K562 (cell line): ENCODE data around the gene GRK3. TPM values are rescaled to one million over a fixed set of nuclear protein-coding genes. Genes with fewer than 3 reads are reported as not detected.

ENCODE experiments used
- IRF2 ChIP-seq: sonication (generic); formaldehyde crosslinking; IDR thresholded peaks from 2 replicates; pipeline ENCODE4 v1.8.1; 2022; ENCODE audit warnings: mild to moderate bottlenecking, missing genetic modification reagents
- SMARCC2 ChIP-seq: fragments of 450-650 bp; IDR thresholded peaks from 2 replicates; pipeline ENCODE4 v1.6.1; 2017; ENCODE audit warnings: antibody characterized with exemption, moderate library complexity, mild to moderate bottlenecking, low read depth
- polyA plus RNA-seq, 8 experiments: library from polyadenylated mRNA; depleted of rRNA in 4 of 8; stranded (reverse) in 5 of 8; unstranded in 3 of 8; fragments of >200 nt; fragmentation: Nextera tagmentation in 2 of 8; fragmentation: Illumina TruSeq in 1 of 8; extraction: Ambion mirVana in 2 of 8; extraction: Trizol in 1 of 8; gene quantifications; 2 replicates each; pipeline versions ENCODE4 v1.2.1 to v1.2.3, GENCODE V29; 2011 to 2014; ENCODE audit warnings: inconsistent platforms in 1 of 8, missing spikeins in 1 of 8
- total RNA-seq, 7 experiments: library from RNA; depleted of rRNA in 6 of 7; stranded (reverse); fragments of >200 nt in 6 of 7; fragmentation: Illumina TruSeq in 2 of 7; extraction: Trizol in 2 of 7; gene quantifications; 2 replicates each; pipeline versions ENCODE4 v1.2.1 to v1.2.3, GENCODE V29; 2011 to 2021; ENCODE audit warnings: low replicate concordance in 1 of 7
- TF ChIP-seq, protein P1 (sequence below), 2 experiments: fragments of 450-650 bp; formaldehyde crosslinking in 1 of 2; IDR thresholded peaks; 2 replicates each; pipeline versions ENCODE4 v1.4.0 to v1.6.1; 2014 to 2020; ENCODE audit warnings: mild to moderate bottlenecking in 2 of 2, borderline replicate concordance in 1 of 2, low read depth in 1 of 2

The GRK3 gene
- total and polyA plus RNA-seq, 9 of the 15 experiments (the other 6 are each of a cell fraction or from before 2014, with no cell fraction given), result 1.4 to 7.6 (median 3.6) TPM

DNA sequence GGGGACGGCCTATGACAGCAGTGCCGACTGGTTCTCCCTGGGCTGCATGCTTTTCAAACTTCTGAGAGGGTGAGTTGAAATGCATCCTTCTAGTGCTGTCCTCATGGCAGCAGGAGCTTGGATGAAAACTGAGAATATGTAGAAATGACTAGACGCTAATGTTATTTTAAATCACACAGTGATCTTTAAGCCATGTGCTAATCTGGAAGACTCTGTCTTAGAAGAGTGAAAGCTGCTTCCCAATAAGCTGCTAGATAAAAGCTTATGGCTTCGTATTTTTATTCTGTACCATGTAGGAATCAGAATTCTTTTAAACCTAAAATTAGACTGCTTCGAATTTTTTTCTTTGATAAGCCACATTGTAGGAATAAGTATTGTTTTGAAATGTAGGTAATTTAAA, 130.7 kb downstream of the GRK3 start (continued):
- TF ChIP-seq, protein P1, sequence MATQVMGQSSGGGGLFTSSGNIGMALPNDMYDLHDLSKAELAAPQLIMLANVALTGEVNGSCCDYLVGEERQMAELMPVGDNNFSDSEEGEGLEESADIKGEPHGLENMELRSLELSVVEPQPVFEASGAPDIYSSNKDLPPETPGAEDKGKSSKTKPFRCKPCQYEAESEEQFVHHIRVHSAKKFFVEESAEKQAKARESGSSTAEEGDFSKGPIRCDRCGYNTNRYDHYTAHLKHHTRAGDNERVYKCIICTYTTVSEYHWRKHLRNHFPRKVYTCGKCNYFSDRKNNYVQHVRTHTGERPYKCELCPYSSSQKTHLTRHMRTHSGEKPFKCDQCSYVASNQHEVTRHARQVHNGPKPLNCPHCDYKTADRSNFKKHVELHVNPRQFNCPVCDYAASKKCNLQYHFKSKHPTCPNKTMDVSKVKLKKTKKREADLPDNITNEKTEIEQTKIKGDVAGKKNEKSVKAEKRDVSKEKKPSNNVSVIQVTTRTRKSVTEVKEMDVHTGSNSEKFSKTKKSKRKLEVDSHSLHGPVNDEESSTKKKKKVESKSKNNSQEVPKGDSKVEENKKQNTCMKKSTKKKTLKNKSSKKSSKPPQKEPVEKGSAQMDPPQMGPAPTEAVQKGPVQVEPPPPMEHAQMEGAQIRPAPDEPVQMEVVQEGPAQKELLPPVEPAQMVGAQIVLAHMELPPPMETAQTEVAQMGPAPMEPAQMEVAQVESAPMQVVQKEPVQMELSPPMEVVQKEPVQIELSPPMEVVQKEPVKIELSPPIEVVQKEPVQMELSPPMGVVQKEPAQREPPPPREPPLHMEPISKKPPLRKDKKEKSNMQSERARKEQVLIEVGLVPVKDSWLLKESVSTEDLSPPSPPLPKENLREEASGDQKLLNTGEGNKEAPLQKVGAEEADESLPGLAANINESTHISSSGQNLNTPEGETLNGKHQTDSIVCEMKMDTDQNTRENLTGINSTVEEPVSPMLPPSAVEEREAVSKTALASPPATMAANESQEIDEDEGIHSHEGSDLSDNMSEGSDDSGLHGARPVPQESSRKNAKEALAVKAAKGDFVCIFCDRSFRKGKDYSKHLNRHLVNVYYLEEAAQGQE (IDR thresholded peaks at IDR 0.05; ENCODE audit: borderline replicate concordance), result no peak
- TF ChIP-seq, protein P1 (CRISPR knock-in tag; IDR thresholded peaks at IDR 0.05; ENCODE audit: low read depth), result no peak
- TF ChIP-seq SMARCC2 (no peak), IRF2 (no peak)
